ENCODE results near the gene RAB28. TPM values are rescaled to one million over a fixed set of nuclear protein-coding genes. Genes with fewer than 3 reads are reported as not detected.

The RAB28 gene
- total and polyA plus RNA-seq, 7 donors: 12.7 to 32.1 (median 24.1) TPM

DNA sequence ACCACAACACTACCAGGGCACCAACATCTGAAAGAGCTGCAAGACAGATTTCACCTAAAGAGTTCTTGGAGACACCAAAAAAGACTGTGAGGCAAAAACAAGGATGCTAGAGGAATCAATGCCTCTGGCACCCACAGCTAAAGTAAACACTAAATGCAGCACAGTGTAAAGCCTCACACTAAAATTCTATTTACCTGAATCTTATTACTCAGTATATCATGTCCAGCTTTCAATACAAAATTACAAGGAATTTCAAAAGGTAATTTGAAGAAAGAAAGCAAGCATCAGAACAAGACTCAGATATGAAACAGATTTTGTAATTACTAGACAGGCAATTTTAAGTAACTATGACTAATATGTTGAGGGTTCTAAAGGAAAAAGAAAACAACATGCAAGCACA, 19.6 kb downstream of the RAB28 start:
- intact Hi-C loops (cut with DNase I): no loop called here
- H3K27me3 ChIP-seq: no peaks in the 10 kb centered on the region
- TF ChIP-seq POLR2AphosphoS5 (IDR thresholded peaks at IDR 0.05) (no peak), EP300 (IDR thresholded peaks at IDR 0.05) (no peak), POLR2A (IDR thresholded peaks at IDR 0.05) (no peak)
- TF ChIP-seq, protein P1, sequence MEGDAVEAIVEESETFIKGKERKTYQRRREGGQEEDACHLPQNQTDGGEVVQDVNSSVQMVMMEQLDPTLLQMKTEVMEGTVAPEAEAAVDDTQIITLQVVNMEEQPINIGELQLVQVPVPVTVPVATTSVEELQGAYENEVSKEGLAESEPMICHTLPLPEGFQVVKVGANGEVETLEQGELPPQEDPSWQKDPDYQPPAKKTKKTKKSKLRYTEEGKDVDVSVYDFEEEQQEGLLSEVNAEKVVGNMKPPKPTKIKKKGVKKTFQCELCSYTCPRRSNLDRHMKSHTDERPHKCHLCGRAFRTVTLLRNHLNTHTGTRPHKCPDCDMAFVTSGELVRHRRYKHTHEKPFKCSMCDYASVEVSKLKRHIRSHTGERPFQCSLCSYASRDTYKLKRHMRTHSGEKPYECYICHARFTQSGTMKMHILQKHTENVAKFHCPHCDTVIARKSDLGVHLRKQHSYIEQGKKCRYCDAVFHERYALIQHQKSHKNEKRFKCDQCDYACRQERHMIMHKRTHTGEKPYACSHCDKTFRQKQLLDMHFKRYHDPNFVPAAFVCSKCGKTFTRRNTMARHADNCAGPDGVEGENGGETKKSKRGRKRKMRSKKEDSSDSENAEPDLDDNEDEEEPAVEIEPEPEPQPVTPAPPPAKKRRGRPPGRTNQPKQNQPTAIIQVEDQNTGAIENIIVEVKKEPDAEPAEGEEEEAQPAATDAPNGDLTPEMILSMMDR (IDR thresholded peaks at IDR 0.05): no peak
- no peaks in the 10 kb centered on the region for H3K36me3 ChIP-seq
- H3K4me3 ChIP-seq: no peak overlapping the region
- no peak overlapping the region for H3K27ac ChIP-seq
- no peaks in the 10 kb centered on the region for H3K9me3 ChIP-seq
- peaks cover 0 to 36% (median 9%) of the 10 kb centered on the region in 4 donors for H3K4me1 ChIP-seq
- DNase-seq: no peak

DNA sequence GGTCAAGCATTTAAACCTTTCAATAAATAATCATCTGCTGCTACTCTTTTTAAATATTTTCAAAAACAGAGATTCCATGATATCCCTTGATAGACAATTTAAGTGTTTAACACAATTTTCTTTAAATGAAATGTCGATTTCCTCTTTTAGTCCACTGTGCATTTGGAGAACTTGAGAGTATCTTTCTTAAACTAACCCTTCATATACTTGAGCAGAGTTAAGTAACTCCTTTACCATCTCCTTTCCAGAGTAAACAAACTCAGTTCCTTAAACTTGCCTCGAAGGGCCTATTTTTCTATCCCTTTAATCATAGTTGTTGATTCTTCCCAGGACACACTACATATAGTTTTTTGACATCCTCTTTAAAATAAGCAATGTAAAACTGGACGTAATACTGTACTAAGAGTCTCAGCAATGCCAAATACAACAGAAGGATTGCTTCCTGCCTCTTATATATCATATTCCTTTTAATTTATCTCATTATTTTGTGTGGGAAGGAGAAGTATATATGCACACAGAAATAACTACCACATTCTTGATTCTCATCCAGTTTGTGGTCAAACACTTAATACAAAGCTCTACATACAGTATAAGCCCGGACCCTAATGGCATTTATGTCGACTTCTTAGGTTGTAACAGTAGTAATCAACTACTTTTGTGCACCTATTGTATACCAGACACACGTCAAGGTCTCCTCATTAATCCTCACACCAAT, 22.8 kb downstream of the RAB28 start:
- intact Hi-C loops (cut with DNase I): no loop called here
- WGBS, 2 donors: 83 to 88% methylated on average over 6 of the region's 6 CpGs

DNA sequence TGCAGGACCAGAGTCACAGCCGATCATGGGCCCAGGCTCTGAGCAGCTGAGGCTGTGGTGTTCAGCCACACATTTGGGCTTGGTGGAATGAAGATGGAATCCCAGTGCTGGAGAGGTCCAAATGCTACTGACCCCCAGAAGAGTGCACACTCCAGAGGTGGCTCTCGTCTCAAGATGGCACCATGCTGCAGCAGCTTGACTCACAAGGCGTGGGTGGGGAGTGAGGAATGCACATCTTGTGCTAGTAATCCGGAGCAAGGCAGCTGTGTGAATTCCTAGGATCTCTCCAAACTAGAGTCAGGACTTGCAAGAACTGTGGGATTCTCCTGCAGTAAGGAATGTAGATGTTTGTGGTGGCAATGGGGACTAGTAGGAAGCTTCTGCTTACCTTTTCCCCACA, 28.7 kb downstream of the RAB28 start:
- 97 to 98% methylated on average over 4 of the region's 4 CpGs for WGBS, 2 donors
- intact Hi-C loops (cut with DNase I): no loop called here
- no peak for TF ChIP-seq EP300 (IDR thresholded peaks at IDR 0.05)
- no peak for TF ChIP-seq POLR2AphosphoS5 (IDR thresholded peaks at IDR 0.05)
- TF ChIP-seq, protein P1 (IDR thresholded peaks at IDR 0.05): no peak
- no peak for TF ChIP-seq POLR2A (IDR thresholded peaks at IDR 0.05)
- H3K4me1 ChIP-seq: no peaks in the 10 kb centered on the region
- H3K36me3 ChIP-seq: peaks cover 0 to 25% (median 9%) of the 10 kb centered on the region in 4 donors
- no peak for DNase-seq
- H3K9me3 ChIP-seq: no peaks in the 10 kb centered on the region
- H3K27me3 ChIP-seq: no peaks in the 10 kb centered on the region
- no peak overlapping the region for H3K27ac ChIP-seq
- H3K4me3 ChIP-seq: no peak overlapping the region

More for the DNA sequence above, 22.8 kb downstream of the RAB28 start:
- Histone ChIP-seq H3K27ac (no peak overlapping the region), H3K27me3 (no peaks in the 10 kb centered on the region), H3K9me3 (no peaks in the 10 kb centered on the region), H3K4me3 (no peak overlapping the region), H3K36me3 (peaks cover 0 to 9% (median 0%) of the 10 kb centered on the region in 4 donors), H3K4me1 (peaks cover 0 to 15% (median 5%) of the 10 kb centered on the region in 4 donors)
- DNase-seq: no peak
- TF ChIP-seq POLR2A (IDR thresholded peaks at IDR 0.05) (no peak), POLR2AphosphoS5 (IDR thresholded peaks at IDR 0.05) (no peak), EP300 (IDR thresholded peaks at IDR 0.05) (no peak)
- TF ChIP-seq, protein P1 (IDR thresholded peaks at IDR 0.05): no peak

DNA sequence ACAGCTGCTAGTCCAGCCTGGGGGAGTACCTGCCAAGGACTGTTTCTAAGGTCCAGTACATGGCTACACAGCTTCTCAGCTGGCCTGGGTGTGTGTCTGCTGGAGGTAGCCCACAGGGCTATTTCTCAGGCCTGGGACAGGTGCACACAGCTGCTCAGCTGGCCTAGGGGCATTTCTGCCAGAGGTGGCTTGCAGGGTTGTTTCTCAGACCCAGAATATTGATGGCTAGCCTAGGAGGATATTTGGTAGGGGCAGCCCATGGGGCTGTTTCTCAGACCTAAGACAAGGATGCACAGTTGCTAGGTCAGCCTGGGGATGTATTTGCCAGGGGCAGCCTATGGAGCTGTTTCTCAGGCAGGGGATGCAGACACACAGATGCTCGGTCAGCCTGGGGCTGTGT, 29.4 kb downstream of the RAB28 start:
- intact Hi-C loops (cut with DNase I): no loop called here
- 98 to 100% methylated on average over 1 of the region's 1 CpG for WGBS, 2 donors

More for the DNA sequence above, 29.4 kb downstream of the RAB28 start:
- H3K4me1 ChIP-seq: no peaks in the 10 kb centered on the region
- DNase-seq: no peak
- H3K36me3 ChIP-seq: peaks cover 0 to 25% (median 9%) of the 10 kb centered on the region in 4 donors
- no peak overlapping the region for H3K4me3 ChIP-seq
- no peak for TF ChIP-seq POLR2AphosphoS5 (IDR thresholded peaks at IDR 0.05)
- TF ChIP-seq, protein P1 (IDR thresholded peaks at IDR 0.05): no peak
- no peak for TF ChIP-seq POLR2A (IDR thresholded peaks at IDR 0.05)
- no peak for TF ChIP-seq EP300 (IDR thresholded peaks at IDR 0.05)
- H3K9me3 ChIP-seq: no peaks in the 10 kb centered on the region
- no peaks in the 10 kb centered on the region for H3K27me3 ChIP-seq
- H3K27ac ChIP-seq: no peak overlapping the region
